ENCODE results near the gene OLIG1. TPM values are rescaled to one million over a fixed set of nuclear protein-coding genes. Genes with fewer than 3 reads are reported as not detected.

Gene OLIG1
- total RNA-seq, 1 donor from 2014 or later = not detected

GRCh38 chr21:33061233-33061632 lies 8.7 kb upstream of the OLIG1 start:
- Mint-ChIP-seq H3K4me1 (no peaks in the 10 kb centered on the region), H3K27ac (no peak overlapping the region), H3K9me3 (no peaks in the 10 kb centered on the region), H3K4me3 (no peak overlapping the region), H3K27me3 (peaks cover 43% of the 10 kb centered on the region), H3K36me3 (ENCODE audit: low read depth) (no peaks in the 10 kb centered on the region)
- no peak for TF ChIP-seq CTCF (IDR thresholded peaks at IDR 0.05)
- intact Hi-C loops (cut with micrococcal nuclease) = no loop called here
- DNase-seq (no peak), ATAC-seq (ENCODE audit: low read depth) (no peak)
- POLR2A ChIA-PET = no interaction called here
- CTCF ChIA-PET = no interaction called here

GRCh38 chr21:33063375-33063883 lies 6.5 kb upstream of the OLIG1 start:
- no peak for TF ChIP-seq CTCF (IDR thresholded peaks at IDR 0.05)
- ATAC-seq (ENCODE audit: low read depth) = no peak
- Mint-ChIP-seq H3K9me3 (no peaks in the 10 kb centered on the region), H3K4me1 (no peaks in the 10 kb centered on the region), H3K36me3 (ENCODE audit: low read depth) (no peaks in the 10 kb centered on the region), H3K27ac (no peak overlapping the region), H3K27me3 (peaks cover 60% of the 10 kb centered on the region), H3K4me3 (no peak overlapping the region)
- DNase-seq = no peak
- CTCF ChIA-PET = no interaction called here
- intact Hi-C loops (cut with micrococcal nuclease) = no loop called here
- POLR2A ChIA-PET = interaction anchor here (0.8 kb wide), 1 partner anchor 22 kb away, joined by 4 read pairs; no protein-coding TSS in a partner anchor

GRCh38 chr21:33063907-33064622 lies 5.9 kb upstream of the OLIG1 start:
- no peak overlapping the region for H3K4me3 Mint-ChIP-seq
- no peaks in the 10 kb centered on the region for H3K36me3 Mint-ChIP-seq (ENCODE audit: low read depth)
- no peak for ATAC-seq (ENCODE audit: low read depth)
- no peaks in the 10 kb centered on the region for H3K4me1 Mint-ChIP-seq
- H3K27ac Mint-ChIP-seq = no peak overlapping the region
- no peaks in the 10 kb centered on the region for H3K9me3 Mint-ChIP-seq
- no peak for TF ChIP-seq CTCF (IDR thresholded peaks at IDR 0.05)
- peaks cover 65% of the 10 kb centered on the region for H3K27me3 Mint-ChIP-seq
- ChIA-PET POLR2A (no interaction called here), CTCF (no interaction called here)
- no peak for DNase-seq
- intact Hi-C loops (cut with micrococcal nuclease) = no loop called here

- ChIA-PET CTCF (no interaction called here), POLR2A (no interaction called here)
- no peak for DNase-seq
- Mint-ChIP-seq H3K27ac (no peak overlapping the region), H3K36me3 (ENCODE audit: low read depth) (no peaks in the 10 kb centered on the region), H3K9me3 (peaks cover 3% of the 10 kb centered on the region), H3K4me3 (no peak overlapping the region), H3K27me3 (peaks cover 71% of the 10 kb centered on the region), H3K4me1 (no peaks in the 10 kb centered on the region)
- TF ChIP-seq CTCF (IDR thresholded peaks at IDR 0.05) = no peak
- intact Hi-C loops (cut with micrococcal nuclease) = no loop called here
- no peak for ATAC-seq (ENCODE audit: low read depth)
These were observed 5.1 kb upstream of the OLIG1 start for GRCh38 chr21:33064623-33065390.

- H3K27ac Mint-ChIP-seq = no peak overlapping the region
- no peak overlapping the region for H3K4me3 Mint-ChIP-seq
- no peak for TF ChIP-seq CTCF (IDR thresholded peaks at IDR 0.05)
- peaks cover 7% of the 10 kb centered on the region for H3K4me1 Mint-ChIP-seq
- ChIA-PET CTCF (no interaction called here), POLR2A (no interaction called here)
- H3K9me3 Mint-ChIP-seq = peaks cover 3% of the 10 kb centered on the region
- intact Hi-C loops (cut with micrococcal nuclease) = no loop called here
- DNase-seq (no peak), ATAC-seq (ENCODE audit: low read depth) (no peak)
- H3K27me3 Mint-ChIP-seq = peaks cover 68% of the 10 kb centered on the region
- H3K36me3 Mint-ChIP-seq (ENCODE audit: low read depth) = no peaks in the 10 kb centered on the region
These were observed 2.9 kb upstream of the OLIG1 start for GRCh38 chr21:33067043-33067442.
